ENCODE measurements around the gene UMAD1.

The UMAD1 gene

GRCh38 chr7:7918736-7919448, 278.3 kb downstream of the UMAD1 start:
- in situ Hi-C loops (cut with MboI; ENCODE audit: low sequenced_read_pairs), result no loop called here

GRCh38 chr7:7919449-7919945, 278.9 kb downstream of the UMAD1 start:
- in situ Hi-C loops (cut with MboI; ENCODE audit: low sequenced_read_pairs), result no loop called here

- in situ Hi-C loops (cut with MboI; ENCODE audit: low sequenced_read_pairs), result no loop called here
Measured at GRCh38 chr7:7920056-7920455, 279.5 kb downstream of the UMAD1 start.

- in situ Hi-C loops (cut with MboI; ENCODE audit: low sequenced_read_pairs), result no loop called here
Measured at GRCh38 chr7:7920481-7920880, 279.9 kb downstream of the UMAD1 start.

- in situ Hi-C loops (cut with MboI; ENCODE audit: low sequenced_read_pairs), result no loop called here
Measured at GRCh38 chr7:7921830-7922229, 281.3 kb downstream of the UMAD1 start.

GRCh38 chr7:7922684-7923385, 282.3 kb downstream of the UMAD1 start:
- in situ Hi-C loops (cut with MboI; ENCODE audit: low sequenced_read_pairs), result no loop called here

GRCh38 chr7:7923818-7924217, 283.3 kb downstream of the UMAD1 start:
- in situ Hi-C loops (cut with MboI; ENCODE audit: low sequenced_read_pairs), result no loop called here

GRCh38 chr7:7924303-7924702, 283.8 kb downstream of the UMAD1 start:
- in situ Hi-C loops (cut with MboI; ENCODE audit: low sequenced_read_pairs), result no loop called here
